Upper lobe of right lung (tissue), 1 donor: ENCODE measurements around the gene CDC14A. TPM values are rescaled to one million over a fixed set of nuclear protein-coding genes. Genes with fewer than 3 reads are reported as not detected.

ENCODE experiments used
- ATAC-seq: fragments of 200-7000 bp; cut with Tn5 transposase; one replicate; pipeline ENCODE4 v1.9.1; 2020; ENCODE audit warnings: mild to moderate bottlenecking, moderate library complexity
- DNase-seq: peaks from one replicate; pipeline ENCODE4 v3.0.0-alpha.2; 2020
- H3K27ac ChIP-seq: fragments of 200-600 bp; one replicate; pipeline ENCODE4 v1.8.0; 2022
- H3K27me3 ChIP-seq: fragments of 200-600 bp; one replicate; pipeline ENCODE4 v1.8.0; 2022; ENCODE audit warnings: mild to moderate bottlenecking
- H3K36me3 ChIP-seq: fragments of 200-600 bp; one replicate; pipeline ENCODE4 v1.8.0; 2022
- H3K4me1 ChIP-seq: fragments of 200-600 bp; one replicate; pipeline ENCODE4 v1.8.0; 2022
- H3K4me3 ChIP-seq: fragments of 200-600 bp; one replicate; pipeline ENCODE4 v1.8.0; 2022; ENCODE audit warnings: mild to moderate bottlenecking
- H3K9me3 ChIP-seq: fragments of 200-600 bp; one replicate; pipeline ENCODE4 v1.8.0; 2022
- intact Hi-C: fragments of 100-400 bp; cut with DNase I; formaldehyde crosslinking; loops from one replicate; pipeline ENCODE4 v1.11.0; 2022
- total RNA-seq: library from RNA; stranded (reverse); fragmentation: NEBNext Ultra II Directional; extraction: Animal tissue kit (Norgen Biotek cat#: 25700); gene quantifications from one replicate; pipeline ENCODE4 v1.2.1, GENCODE V29; 2021
- TF ChIP-seq, protein P1 (sequence below): fragments of 200-600 bp; IDR thresholded peaks from one replicate; pipeline ENCODE4 v1.8.0; 2022; ENCODE audit warnings: antibody characterized with exemption
- donor health status: DM: no; HTN: yes; CAD: no; lungs with severe emphysema.

The CDC14A gene
- total RNA-seq, 1 donor from 2014 or later: 12.0 TPM

DNA sequence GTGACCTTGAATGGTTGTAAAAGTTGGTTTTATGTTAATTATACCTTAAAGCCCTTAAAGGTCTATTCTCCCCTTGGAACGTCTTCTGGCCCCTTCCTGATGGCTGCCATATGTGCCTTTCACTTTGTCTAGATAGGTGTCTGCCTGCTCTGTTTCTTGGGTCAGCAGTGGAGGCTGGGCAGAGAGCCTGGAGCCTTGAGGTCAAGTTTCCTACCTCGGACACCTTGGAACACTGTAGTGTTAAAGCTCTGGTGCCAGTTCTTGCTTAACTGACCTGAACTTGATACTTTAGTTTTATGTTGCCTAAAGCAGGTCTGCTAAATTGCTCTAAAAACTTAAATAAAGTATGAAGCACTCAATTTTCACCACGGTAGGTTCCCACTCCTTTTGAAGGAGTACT is 86.5 kb downstream of the CDC14A start:
- Histone ChIP-seq H3K27ac (peak overlapping the region; percentile 32), H3K4me1 (peaks cover 16% of the 10 kb centered on the region), H3K27me3 (no peaks in the 10 kb centered on the region), H3K9me3 (no peaks in the 10 kb centered on the region), H3K36me3 (no peaks in the 10 kb centered on the region), H3K4me3 (no peak overlapping the region)
- ATAC-seq (no peak), DNase-seq (no peak)
- TF ChIP-seq, protein P1, sequence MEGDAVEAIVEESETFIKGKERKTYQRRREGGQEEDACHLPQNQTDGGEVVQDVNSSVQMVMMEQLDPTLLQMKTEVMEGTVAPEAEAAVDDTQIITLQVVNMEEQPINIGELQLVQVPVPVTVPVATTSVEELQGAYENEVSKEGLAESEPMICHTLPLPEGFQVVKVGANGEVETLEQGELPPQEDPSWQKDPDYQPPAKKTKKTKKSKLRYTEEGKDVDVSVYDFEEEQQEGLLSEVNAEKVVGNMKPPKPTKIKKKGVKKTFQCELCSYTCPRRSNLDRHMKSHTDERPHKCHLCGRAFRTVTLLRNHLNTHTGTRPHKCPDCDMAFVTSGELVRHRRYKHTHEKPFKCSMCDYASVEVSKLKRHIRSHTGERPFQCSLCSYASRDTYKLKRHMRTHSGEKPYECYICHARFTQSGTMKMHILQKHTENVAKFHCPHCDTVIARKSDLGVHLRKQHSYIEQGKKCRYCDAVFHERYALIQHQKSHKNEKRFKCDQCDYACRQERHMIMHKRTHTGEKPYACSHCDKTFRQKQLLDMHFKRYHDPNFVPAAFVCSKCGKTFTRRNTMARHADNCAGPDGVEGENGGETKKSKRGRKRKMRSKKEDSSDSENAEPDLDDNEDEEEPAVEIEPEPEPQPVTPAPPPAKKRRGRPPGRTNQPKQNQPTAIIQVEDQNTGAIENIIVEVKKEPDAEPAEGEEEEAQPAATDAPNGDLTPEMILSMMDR: no peak
- intact Hi-C loops: no loop called here

DNA sequence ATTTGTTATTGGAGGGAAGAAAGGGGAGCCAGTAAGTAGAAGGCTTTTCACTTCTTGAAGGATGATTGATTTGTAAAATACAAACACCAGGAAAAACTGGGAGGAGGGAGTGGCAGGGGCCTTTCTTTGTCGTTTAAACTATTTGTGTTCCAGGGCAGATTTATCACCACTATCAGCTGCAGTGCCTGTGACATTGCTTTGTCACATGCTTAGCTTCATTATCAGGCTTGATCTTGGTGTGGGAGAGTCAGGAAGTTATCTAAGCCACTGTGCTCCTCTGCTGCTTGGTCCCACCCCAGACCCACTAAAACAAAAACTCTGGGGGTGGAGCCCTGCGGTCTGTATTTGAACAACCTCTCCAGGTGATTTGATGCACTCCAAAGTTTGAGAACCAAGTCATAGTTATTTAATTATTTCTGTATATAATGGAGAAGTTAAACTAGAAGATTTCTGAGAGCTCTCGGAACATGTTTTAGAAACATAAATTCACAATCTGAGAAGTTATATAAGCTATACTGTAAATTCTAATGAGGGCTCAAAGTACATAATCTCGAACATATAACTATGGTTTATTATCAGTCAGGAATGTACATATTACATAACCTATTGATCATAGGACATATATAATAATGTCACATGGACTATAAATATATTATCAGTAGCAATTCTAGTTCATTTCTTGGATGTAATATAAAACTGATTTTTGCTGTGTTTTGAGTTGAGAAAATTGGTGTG is 87.9 kb downstream of the CDC14A start:
- H3K27ac ChIP-seq: peak overlapping the region; percentile 32
- ATAC-seq: peak; percentile 83

DNA sequence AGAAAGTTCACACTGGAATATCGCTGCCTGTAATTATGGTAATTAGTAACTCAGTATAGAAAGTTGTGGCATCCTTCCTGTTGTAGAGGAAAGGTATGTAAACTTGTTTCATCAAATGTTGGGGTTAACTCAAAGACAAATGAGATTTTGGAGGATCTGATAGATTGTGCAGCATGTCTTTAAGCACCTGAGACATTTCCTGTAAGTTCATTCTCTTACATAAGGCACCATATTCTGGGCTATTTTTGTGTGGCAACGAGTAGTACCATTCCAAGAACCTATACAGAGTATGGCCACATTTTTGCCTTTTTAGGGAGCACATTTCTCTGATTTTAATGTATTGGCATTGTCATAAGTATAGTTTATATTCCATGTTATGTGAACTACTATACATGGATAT is 88.8 kb downstream of the CDC14A start:
- intact Hi-C loops: no loop called here
- TF ChIP-seq, protein P1: no peak
- no peak for DNase-seq
- no peaks in the 10 kb centered on the region for H3K9me3 ChIP-seq
- H3K27ac ChIP-seq: no peak overlapping the region
- no peak for ATAC-seq
- no peak overlapping the region for H3K4me3 ChIP-seq
- H3K27me3 ChIP-seq: no peaks in the 10 kb centered on the region
- H3K4me1 ChIP-seq: peaks cover 25% of the 10 kb centered on the region
- H3K36me3 ChIP-seq: no peaks in the 10 kb centered on the region

More for the DNA sequence above, 87.9 kb downstream of the CDC14A start:
- H3K4me3 ChIP-seq: no peak overlapping the region
- H3K36me3 ChIP-seq: no peaks in the 10 kb centered on the region
- no peaks in the 10 kb centered on the region for H3K9me3 ChIP-seq
- TF ChIP-seq, protein P1: no peak
- peaks cover 25% of the 10 kb centered on the region for H3K4me1 ChIP-seq
- intact Hi-C loops: no loop called here
- no peak for DNase-seq
- H3K27me3 ChIP-seq: no peaks in the 10 kb centered on the region

DNA sequence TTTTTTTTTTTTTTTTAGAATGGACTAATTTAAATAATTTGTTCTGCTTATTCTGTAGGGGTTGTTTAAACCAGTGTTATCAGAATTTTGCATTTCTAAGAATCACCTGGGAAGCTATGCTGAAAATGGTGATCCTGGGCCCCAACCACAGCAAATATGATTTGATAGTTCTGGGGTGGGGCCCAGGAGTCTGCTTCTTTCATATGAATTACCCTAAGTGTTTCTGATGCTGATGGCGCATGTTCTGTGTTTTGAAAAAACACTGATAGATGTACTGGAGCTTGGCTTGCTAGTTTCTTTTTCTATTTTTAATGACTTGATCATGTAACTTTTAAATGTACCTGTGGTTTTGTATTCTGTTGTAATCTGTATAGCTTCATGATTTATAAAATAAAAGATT is 89.3 kb downstream of the CDC14A start:
- no peaks in the 10 kb centered on the region for H3K27me3 ChIP-seq
- TF ChIP-seq, protein P1: no peak
- DNase-seq: no peak
- no peak overlapping the region for H3K4me3 ChIP-seq
- no peak overlapping the region for H3K27ac ChIP-seq
- peaks cover 25% of the 10 kb centered on the region for H3K4me1 ChIP-seq
- intact Hi-C loops: no loop called here
- no peaks in the 10 kb centered on the region for H3K9me3 ChIP-seq
- no peak for ATAC-seq
- no peaks in the 10 kb centered on the region for H3K36me3 ChIP-seq

DNA sequence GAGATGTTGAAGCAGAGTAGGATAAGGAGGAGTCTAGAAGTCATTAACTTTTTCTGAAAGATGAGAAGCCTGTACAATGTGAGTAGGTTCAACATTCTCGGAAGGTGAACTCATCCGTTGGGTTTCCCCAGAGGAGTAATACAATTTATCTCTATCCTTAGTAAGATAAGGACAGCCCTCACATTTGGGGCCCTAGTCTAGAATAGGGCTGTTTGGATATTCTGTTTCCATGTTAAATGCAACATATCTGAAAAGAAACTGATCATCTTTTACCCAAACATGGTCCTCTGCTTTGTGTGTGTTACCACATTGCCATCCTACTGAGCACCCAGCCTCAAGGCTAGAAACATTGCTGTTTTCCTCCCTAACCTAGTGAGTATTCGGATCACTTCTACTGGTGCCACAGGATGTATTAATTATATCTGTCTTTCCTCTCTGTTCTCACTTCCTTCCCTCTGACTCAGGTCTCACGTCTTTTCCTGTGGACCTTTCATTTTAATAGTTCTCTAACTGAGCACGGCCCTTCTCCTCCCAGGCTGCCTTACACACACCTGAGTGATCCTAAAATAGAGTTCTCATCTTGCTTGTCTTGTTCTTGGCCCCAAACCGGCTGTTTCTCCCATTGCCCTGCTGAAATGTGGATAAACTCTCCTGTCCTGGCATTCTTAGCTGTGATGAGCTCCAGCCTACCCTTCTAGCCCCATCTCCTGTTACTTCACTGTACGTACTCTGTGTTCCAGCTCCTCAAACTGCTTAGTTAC is 91.7 kb downstream of the CDC14A start:
- DNase-seq: no peak

More for the DNA sequence above, 91.7 kb downstream of the CDC14A start:
- peak; percentile 19 for ATAC-seq
- H3K27me3 ChIP-seq: no peaks in the 10 kb centered on the region
- peak overlapping the region; percentile 63 for H3K27ac ChIP-seq
- H3K9me3 ChIP-seq: no peaks in the 10 kb centered on the region
- peaks cover 24% of the 10 kb centered on the region for H3K4me1 ChIP-seq
- intact Hi-C loops: no loop called here
- H3K36me3 ChIP-seq: no peaks in the 10 kb centered on the region
- TF ChIP-seq, protein P1: no peak
- no peak overlapping the region for H3K4me3 ChIP-seq
